ENCODE data around the gene THAP6. TPM values are rescaled to one million over a fixed set of nuclear protein-coding genes. Genes with fewer than 3 reads are reported as not detected.
"Not testable (repeated sequence)": the region's sequence is repeated elsewhere in the genome, so short reads cannot be mapped to it uniquely, and the experiment has no call there.

THAP6 gene
- polyA plus RNA-seq, 1 experiment = 15.1 TPM

GRCh38 chr4:75525086-75525485 lies 10.8 kb downstream of the THAP6 start:
- no peak for DNase-seq (ENCODE audit: low read depth, low spot score)
- no peak for TF ChIP-seq CTCF (IDR thresholded peaks at IDR 0.05; ENCODE audit: low read depth, low read length)
- ChIA-PET POLR2A (no interaction called here), CTCF (no interaction called here)
- Histone ChIP-seq H3K9me3 (ENCODE audit: control insufficient read depth, insufficient read depth, low read length) (no peaks in the 10 kb centered on the region), H3K4me3 (ENCODE audit: low read depth, low read length) (no peak overlapping the region), H3K27ac (ENCODE audit: low read depth, low read length) (no peak overlapping the region), H3K27me3 (ENCODE audit: control insufficient read depth, insufficient read depth, low read length) (no peaks in the 10 kb centered on the region)

DNA sequence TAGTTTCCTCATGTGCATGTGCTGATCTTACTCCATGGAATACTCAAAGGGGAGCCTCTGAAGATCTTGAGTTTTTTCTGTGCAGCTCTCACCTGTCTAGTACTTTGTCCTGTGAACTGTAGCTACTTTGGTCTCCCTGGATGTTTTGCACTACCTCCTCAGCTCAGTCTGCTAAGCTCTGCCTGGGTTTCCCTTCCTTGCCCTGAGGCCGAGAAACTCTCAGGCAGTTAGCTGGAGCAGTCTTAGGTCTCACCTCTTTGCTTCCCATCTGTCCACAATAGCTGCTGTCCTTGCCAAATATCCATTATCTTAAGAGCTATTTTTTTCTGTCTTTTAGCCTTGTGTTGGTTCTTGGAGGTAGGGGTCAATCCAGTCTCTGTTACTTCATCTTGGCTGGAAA lies 11.6 kb downstream of the THAP6 start:
- CTCF ChIA-PET = no interaction called here
- DNase-seq (ENCODE audit: low read depth, low spot score) = no peak
- no peak for TF ChIP-seq CTCF (IDR thresholded peaks at IDR 0.05; ENCODE audit: low read depth, low read length)
- Histone ChIP-seq H3K4me3 (ENCODE audit: low read depth, low read length) (no peak overlapping the region), H3K27ac (ENCODE audit: low read depth, low read length) (no peak overlapping the region), H3K9me3 (ENCODE audit: control insufficient read depth, insufficient read depth, low read length) (no peaks in the 10 kb centered on the region), H3K27me3 (ENCODE audit: control insufficient read depth, insufficient read depth, low read length) (no peaks in the 10 kb centered on the region)
- POLR2A ChIA-PET = no interaction called here

- Histone ChIP-seq H3K4me3 (ENCODE audit: low read depth, low read length) (no peak overlapping the region), H3K27ac (ENCODE audit: low read depth, low read length) (no peak overlapping the region), H3K9me3 (ENCODE audit: control insufficient read depth, insufficient read depth, low read length) (no peaks in the 10 kb centered on the region), H3K27me3 (ENCODE audit: control insufficient read depth, insufficient read depth, low read length) (no peaks in the 10 kb centered on the region)
- ChIA-PET POLR2A (no interaction called here), CTCF (no interaction called here)
- no peak for TF ChIP-seq CTCF (IDR thresholded peaks at IDR 0.05; ENCODE audit: low read depth, low read length)
- no peak for DNase-seq (ENCODE audit: low read depth, low spot score)
Measured at GRCh38 chr4:75527482-75527881, 13.2 kb downstream of the THAP6 start.

DNA sequence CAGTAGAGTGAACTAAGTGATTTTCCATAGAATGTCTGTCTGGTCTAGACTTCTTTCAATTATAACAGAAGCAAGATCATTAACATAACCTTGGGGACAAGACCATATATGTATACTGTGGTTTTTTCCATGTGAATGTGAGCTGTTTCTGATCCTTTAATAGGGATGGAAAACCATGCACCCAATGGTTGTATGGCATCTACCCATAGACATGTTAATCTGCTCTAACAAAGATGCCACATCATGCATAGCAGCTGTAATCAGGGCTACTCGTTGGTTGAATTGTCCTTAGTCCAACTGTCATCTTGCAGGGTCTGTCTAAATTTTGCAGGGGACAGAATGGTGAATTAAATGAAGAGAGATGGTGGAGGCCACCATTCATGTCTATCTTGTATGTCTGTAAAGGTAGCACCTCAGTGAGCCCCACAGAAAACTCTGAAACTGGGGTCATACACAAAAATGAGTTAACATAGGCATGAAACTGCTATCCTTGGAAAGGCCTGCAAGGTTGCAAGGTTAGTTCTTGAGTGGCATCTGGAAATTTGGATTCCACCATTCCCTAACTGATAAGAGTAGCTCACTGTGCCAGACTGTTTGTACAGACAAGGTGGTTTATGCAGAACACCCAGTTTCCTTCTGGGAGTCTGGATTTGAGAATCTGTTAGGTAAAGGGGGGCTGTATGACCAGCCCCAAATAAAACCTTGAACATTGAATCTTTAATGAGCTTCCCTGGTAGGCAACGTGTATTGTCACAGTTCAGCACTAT lies 16.5 kb downstream of the THAP6 start:
- POLR2A ChIA-PET = no interaction called here
- TF ChIP-seq CTCF (IDR thresholded peaks at IDR 0.05; ENCODE audit: low read depth, low read length) = no peak

GRCh38 chr4:75531536-75532143 lies 17.4 kb downstream of the THAP6 start:
- H3K9me3 ChIP-seq (ENCODE audit: control insufficient read depth, insufficient read depth, low read length); H3K27me3 ChIP-seq (ENCODE audit: control insufficient read depth, insufficient read depth, low read length); POLR2A ChIA-PET; H3K4me3 ChIP-seq (ENCODE audit: low read depth, low read length); CTCF ChIA-PET; H3K27ac ChIP-seq (ENCODE audit: low read depth, low read length); DNase-seq (ENCODE audit: low read depth, low spot score): not testable (repeated sequence)

More for the DNA sequence above, 16.5 kb downstream of the THAP6 start:
- DNase-seq (ENCODE audit: low read depth, low spot score) = no peak
- no peaks in the 10 kb centered on the region for H3K9me3 ChIP-seq (ENCODE audit: control insufficient read depth, insufficient read depth, low read length)
- no peak overlapping the region for H3K4me3 ChIP-seq (ENCODE audit: low read depth, low read length)
- CTCF ChIA-PET = no interaction called here
- H3K27me3 ChIP-seq (ENCODE audit: control insufficient read depth, insufficient read depth, low read length) = no peaks in the 10 kb centered on the region
- no peak overlapping the region for H3K27ac ChIP-seq (ENCODE audit: low read depth, low read length)

DNA sequence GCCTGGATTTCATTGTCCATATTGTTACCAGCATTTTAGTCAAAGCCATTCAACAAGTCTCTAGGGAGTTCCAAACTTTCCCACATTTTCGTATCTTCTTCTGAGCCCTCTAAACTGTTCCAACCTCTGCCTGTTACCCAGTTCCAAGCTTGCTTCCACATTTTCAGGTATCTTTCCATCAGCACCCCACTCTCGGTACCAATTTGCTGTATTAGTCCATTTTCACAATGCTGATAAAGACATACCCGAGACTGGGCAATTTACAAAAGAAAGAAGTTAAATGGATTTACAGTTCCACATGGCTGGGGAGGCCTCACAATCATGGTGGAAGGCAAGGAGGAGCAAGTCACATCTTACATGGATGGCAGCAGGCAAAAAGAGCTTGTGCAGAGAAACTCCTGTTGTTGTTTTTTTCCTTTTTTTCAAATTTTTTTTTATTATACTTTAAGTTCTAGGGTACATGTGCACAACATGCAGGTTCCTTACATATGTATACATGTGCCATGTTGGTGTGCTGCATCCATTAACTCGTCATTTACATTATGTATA lies 19.1 kb downstream of the THAP6 start:
- POLR2A ChIA-PET; H3K9me3 ChIP-seq (ENCODE audit: control insufficient read depth, insufficient read depth, low read length); H3K4me3 ChIP-seq (ENCODE audit: low read depth, low read length); H3K27ac ChIP-seq (ENCODE audit: low read depth, low read length); H3K27me3 ChIP-seq (ENCODE audit: control insufficient read depth, insufficient read depth, low read length); DNase-seq (ENCODE audit: low read depth, low spot score): not testable (repeated sequence)
- CTCF ChIA-PET = interaction anchor here (0.6 kb wide), 1 partner anchor 79 kb away, joined by 3 read pairs; no protein-coding TSS in a partner anchor

DNA sequence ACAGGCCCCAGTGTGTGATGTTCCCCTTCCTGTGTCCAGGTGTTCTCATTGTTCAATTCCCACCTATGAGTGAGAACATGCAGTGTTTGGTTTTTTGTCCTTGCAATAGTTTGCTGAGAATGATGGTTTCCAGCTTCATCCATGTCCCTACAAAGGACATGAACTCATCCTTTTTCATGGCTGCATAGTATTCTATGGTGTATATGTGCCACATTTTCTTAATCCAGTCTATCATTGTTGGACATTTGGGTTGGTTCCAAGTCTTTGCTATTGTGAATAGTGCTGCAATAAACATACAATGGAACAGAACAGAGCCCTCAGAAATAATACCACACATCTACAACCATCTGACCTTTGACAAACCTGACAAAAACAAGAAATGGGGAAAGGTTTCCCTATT lies 19.7 kb downstream of the THAP6 start:
- H3K27ac ChIP-seq (ENCODE audit: low read depth, low read length); H3K4me3 ChIP-seq (ENCODE audit: low read depth, low read length); H3K27me3 ChIP-seq (ENCODE audit: control insufficient read depth, insufficient read depth, low read length); H3K9me3 ChIP-seq (ENCODE audit: control insufficient read depth, insufficient read depth, low read length); CTCF ChIA-PET; DNase-seq (ENCODE audit: low read depth, low spot score); POLR2A ChIA-PET: not testable (repeated sequence)

GRCh38 chr4:75537308-75537707 lies 23.0 kb downstream of the THAP6 start:
- POLR2A ChIA-PET; CTCF ChIA-PET; H3K9me3 ChIP-seq (ENCODE audit: control insufficient read depth, insufficient read depth, low read length); H3K27me3 ChIP-seq (ENCODE audit: control insufficient read depth, insufficient read depth, low read length); H3K27ac ChIP-seq (ENCODE audit: low read depth, low read length); DNase-seq (ENCODE audit: low read depth, low spot score); H3K4me3 ChIP-seq (ENCODE audit: low read depth, low read length): not testable (repeated sequence)
